Endothelial cell (in vitro differentiated cells): ENCODE results near the gene FAR1. TPM values are rescaled to one million over a fixed set of nuclear protein-coding genes. Genes with fewer than 3 reads are reported as not detected.
A peak's percentile ranks its signal among the peaks of the same experiment; 100 is the strongest.

Source experiments
- DNase-seq: peaks from one replicate; pipeline ENCODE4 v3.0.0; 2021; ENCODE audit warnings: low spot score
- H3K27ac Mint-ChIP-seq: one replicate; pipeline ENCODE4 v1.8.0; 2021; ENCODE audit warnings: mixed read lengths, inconsistent platforms; ENCODE audit not compliant: unreplicated experiment
- H3K27me3 Mint-ChIP-seq: one replicate; pipeline ENCODE4 v1.8.0; 2021; ENCODE audit warnings: mild to moderate bottlenecking, moderate library complexity, mixed read lengths, inconsistent platforms; ENCODE audit not compliant: unreplicated experiment
- H3K36me3 Mint-ChIP-seq: one replicate; pipeline ENCODE4 v1.8.0; 2021; ENCODE audit warnings: mild to moderate bottlenecking, low read depth, mixed read lengths, inconsistent platforms; ENCODE audit not compliant: unreplicated experiment
- H3K4me1 Mint-ChIP-seq: one replicate; pipeline ENCODE4 v1.8.0; 2021; ENCODE audit warnings: mild to moderate bottlenecking, mixed read lengths, inconsistent platforms; ENCODE audit not compliant: unreplicated experiment
- H3K4me3 Mint-ChIP-seq: one replicate; pipeline ENCODE4 v1.8.0; 2021; ENCODE audit warnings: mild to moderate bottlenecking, mixed read lengths, inconsistent platforms; ENCODE audit not compliant: unreplicated experiment
- H3K9me3 Mint-ChIP-seq: one replicate; pipeline ENCODE4 v1.8.0; 2021; ENCODE audit warnings: mixed read lengths, inconsistent platforms; ENCODE audit not compliant: unreplicated experiment
- total RNA-seq: library from RNA; stranded (reverse); fragmentation: NEBNext Ultra II Directional; extraction: Animal tissue kit (Norgen Biotek cat#: 25700); gene quantifications from one replicate; pipeline ENCODE4 v1.2.1, GENCODE V29; 2021; ENCODE audit not compliant: unreplicated experiment
- TF ChIP-seq, protein P1 (sequence below): fragments of 200-600 bp; sonication (generic); IDR thresholded peaks from one replicate; pipeline ENCODE4 v1.5.0; 2021; ENCODE audit warnings: antibody characterized with exemption; ENCODE audit not compliant: unreplicated experiment

Gene FAR1
- total RNA-seq, 1 donor from 2014 or later, result 77.8 TPM

DNA sequence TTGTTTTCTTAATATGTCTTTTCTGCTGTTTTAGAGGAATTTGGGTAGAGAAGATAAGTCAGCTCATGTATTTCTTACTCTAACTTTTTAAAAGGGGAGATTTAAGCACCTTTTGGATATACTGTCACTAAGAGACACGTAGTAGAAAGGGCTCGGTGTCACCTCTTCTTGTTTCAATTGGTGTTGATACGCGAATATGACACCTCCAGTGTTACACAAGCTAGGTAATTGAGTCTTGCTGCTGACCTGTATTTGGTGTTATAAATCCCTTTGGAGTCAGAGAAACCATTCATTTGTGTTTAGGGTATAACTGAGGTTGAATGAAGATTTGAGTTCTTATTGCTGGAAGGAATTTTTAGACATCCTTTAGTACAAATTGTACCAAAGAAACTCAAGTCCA, 25.6 kb downstream of the FAR1 start:
- no peak for DNase-seq
- H3K4me3 Mint-ChIP-seq, result no peak overlapping the region
- H3K36me3 Mint-ChIP-seq, result peaks cover 20% of the 10 kb centered on the region
- peaks cover 3% of the 10 kb centered on the region for H3K27me3 Mint-ChIP-seq
- H3K4me1 Mint-ChIP-seq, result peaks cover 22% of the 10 kb centered on the region
- TF ChIP-seq, protein P1, sequence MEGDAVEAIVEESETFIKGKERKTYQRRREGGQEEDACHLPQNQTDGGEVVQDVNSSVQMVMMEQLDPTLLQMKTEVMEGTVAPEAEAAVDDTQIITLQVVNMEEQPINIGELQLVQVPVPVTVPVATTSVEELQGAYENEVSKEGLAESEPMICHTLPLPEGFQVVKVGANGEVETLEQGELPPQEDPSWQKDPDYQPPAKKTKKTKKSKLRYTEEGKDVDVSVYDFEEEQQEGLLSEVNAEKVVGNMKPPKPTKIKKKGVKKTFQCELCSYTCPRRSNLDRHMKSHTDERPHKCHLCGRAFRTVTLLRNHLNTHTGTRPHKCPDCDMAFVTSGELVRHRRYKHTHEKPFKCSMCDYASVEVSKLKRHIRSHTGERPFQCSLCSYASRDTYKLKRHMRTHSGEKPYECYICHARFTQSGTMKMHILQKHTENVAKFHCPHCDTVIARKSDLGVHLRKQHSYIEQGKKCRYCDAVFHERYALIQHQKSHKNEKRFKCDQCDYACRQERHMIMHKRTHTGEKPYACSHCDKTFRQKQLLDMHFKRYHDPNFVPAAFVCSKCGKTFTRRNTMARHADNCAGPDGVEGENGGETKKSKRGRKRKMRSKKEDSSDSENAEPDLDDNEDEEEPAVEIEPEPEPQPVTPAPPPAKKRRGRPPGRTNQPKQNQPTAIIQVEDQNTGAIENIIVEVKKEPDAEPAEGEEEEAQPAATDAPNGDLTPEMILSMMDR, result no peak
- no peak overlapping the region for H3K27ac Mint-ChIP-seq
- no peaks in the 10 kb centered on the region for H3K9me3 Mint-ChIP-seq

DNA sequence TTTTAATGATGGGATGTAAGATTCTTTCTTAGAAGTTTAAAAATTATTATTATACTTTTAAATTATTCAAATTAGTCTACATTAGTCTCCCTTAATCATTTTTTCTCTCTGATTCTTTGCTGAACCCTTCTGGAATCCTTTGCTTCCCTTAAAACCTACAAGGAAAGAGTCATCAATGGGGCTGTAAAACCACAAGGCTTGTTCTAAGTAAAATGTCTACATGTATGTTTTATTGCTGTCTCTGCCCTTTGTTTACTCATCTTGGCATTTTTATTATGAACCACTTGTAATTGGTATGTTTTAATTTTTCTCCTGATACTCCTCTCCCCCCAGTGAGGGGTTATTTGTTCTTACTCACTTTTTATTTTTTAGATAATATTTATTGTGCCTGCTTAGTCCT, 27.4 kb downstream of the FAR1 start:
- Mint-ChIP-seq H3K27me3 (peaks cover 3% of the 10 kb centered on the region), H3K4me1 (peaks cover 22% of the 10 kb centered on the region), H3K9me3 (no peaks in the 10 kb centered on the region), H3K36me3 (peaks cover 16% of the 10 kb centered on the region), H3K27ac (peak overlapping the region; percentile 43), H3K4me3 (no peak overlapping the region)
- DNase-seq, result no peak
- TF ChIP-seq, protein P1, result no peak

DNA sequence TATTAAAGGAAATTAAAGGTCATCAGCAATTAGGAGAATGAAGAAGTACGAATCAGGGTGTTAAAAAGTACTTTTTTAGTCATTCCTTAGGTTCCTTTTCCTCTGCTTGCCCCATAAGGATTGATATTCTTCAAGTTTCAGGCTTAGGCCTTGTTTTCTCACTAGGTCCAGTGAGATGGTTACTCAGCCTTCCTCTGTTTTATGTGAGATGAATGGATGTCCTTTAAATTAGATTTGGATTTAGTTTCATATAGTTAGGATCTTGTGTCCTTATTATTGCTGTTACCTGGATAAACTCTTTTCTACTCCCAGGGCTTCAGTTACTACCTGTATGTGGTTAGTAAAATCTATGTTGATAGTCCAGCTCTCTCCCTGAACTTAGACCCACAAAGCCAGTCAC, 29.2 kb downstream of the FAR1 start:
- no peak overlapping the region for H3K27ac Mint-ChIP-seq
- peaks cover 21% of the 10 kb centered on the region for H3K4me1 Mint-ChIP-seq
- H3K9me3 Mint-ChIP-seq, result no peaks in the 10 kb centered on the region
- H3K36me3 Mint-ChIP-seq, result peaks cover 16% of the 10 kb centered on the region
- DNase-seq, result no peak
- TF ChIP-seq, protein P1, result no peak
- peaks cover 3% of the 10 kb centered on the region for H3K27me3 Mint-ChIP-seq
- H3K4me3 Mint-ChIP-seq, result peak overlapping the region; percentile 0

DNA sequence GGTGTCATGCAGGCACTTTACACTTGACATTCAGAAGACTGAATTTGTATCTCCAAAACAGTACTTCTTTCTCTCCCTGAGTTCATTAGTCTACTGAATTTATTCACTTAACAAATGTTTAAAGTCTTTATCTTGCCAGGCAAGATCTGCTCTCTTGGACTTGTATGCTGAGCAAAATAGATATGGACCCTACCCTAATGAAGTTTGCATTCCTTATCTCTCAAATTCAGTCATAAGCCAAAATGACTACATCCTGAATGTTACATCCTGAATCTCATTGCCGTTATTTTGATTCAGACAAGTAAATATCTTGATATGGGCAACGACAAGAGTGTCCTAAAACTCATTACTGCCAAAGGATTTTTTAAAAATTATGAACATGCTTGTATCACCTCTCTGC, 29.7 kb downstream of the FAR1 start:
- Mint-ChIP-seq H3K9me3 (no peaks in the 10 kb centered on the region), H3K4me1 (peaks cover 17% of the 10 kb centered on the region), H3K36me3 (peaks cover 16% of the 10 kb centered on the region), H3K27me3 (peaks cover 3% of the 10 kb centered on the region), H3K4me3 (peak overlapping the region; percentile 0), H3K27ac (no peak overlapping the region)
- TF ChIP-seq, protein P1, result no peak
- DNase-seq, result no peak

DNA sequence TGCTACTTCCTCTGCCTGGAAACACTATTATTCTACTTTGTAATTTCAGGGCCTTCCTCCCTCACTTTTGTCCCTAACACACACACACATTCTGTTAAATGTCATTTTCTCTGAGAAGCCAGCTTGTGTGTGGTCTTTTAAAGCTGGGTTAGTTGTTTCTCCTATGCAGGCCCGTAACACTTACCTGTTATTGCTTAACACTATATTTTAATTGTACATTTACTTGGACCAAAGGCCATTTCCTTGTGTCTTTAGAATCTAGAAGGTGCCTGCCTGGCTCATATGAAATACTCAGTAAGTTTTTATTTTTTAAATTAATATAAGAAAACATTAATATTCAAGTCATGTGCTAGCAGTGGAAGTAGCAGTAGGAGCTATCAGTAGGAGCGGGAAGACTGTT, 30.6 kb downstream of the FAR1 start:
- no peak for DNase-seq
- peaks cover 12% of the 10 kb centered on the region for H3K4me1 Mint-ChIP-seq
- no peaks in the 10 kb centered on the region for H3K27me3 Mint-ChIP-seq
- TF ChIP-seq, protein P1, result no peak
- no peak overlapping the region for H3K4me3 Mint-ChIP-seq
- no peaks in the 10 kb centered on the region for H3K9me3 Mint-ChIP-seq
- H3K36me3 Mint-ChIP-seq, result peaks cover 16% of the 10 kb centered on the region
- H3K27ac Mint-ChIP-seq, result no peak overlapping the region
